Measurements from ENCODE around the gene SIX2.

SIX2 gene

GRCh38 chr2:45033302-45033701 is 24.1 kb upstream of the SIX2 start:
- no peak for DNase-seq (ENCODE audit: low spot score)
- TF ChIP-seq CTCF (conservative IDR thresholded peaks at IDR 0.05; ENCODE audit: low read depth): no peak
- H3K27ac ChIP-seq: no peak overlapping the region
- ChIA-PET POLR2A (ENCODE audit: low non-redundant PET) (no interaction called here), CTCF (no interaction called here)

DNA sequence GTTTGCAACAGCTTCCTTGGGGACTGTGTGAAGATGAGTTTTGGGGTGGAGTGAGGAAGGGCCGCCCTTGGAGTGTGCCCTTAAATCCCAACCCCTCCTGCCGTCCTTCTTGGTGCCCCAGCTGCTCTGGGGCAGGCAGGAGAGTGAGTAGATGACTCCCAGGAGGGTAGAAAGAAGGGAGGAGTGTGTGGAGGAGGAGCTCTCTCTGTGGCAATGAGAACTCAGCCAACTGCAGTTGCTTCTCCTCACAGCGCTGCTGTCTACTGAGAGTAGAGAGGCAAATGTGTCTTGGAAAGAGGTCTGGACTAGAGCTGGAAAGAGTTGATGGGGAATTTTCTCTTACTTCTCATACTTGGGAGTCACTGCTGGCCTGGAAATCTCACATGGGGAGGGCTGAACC is 21.8 kb upstream of the SIX2 start:
- TF ChIP-seq CTCF (conservative IDR thresholded peaks at IDR 0.05; ENCODE audit: low read depth): no peak
- ChIA-PET POLR2A (ENCODE audit: low non-redundant PET) (no interaction called here), CTCF (interaction anchor here (0.7 to 1.4 kb wide), 2 partner anchors 9 to 17 kb away, joined by 3 read pairs; no protein-coding TSS in a partner anchor)
- H3K27ac ChIP-seq: no peak overlapping the region
- no peak for DNase-seq (ENCODE audit: low spot score)

DNA sequence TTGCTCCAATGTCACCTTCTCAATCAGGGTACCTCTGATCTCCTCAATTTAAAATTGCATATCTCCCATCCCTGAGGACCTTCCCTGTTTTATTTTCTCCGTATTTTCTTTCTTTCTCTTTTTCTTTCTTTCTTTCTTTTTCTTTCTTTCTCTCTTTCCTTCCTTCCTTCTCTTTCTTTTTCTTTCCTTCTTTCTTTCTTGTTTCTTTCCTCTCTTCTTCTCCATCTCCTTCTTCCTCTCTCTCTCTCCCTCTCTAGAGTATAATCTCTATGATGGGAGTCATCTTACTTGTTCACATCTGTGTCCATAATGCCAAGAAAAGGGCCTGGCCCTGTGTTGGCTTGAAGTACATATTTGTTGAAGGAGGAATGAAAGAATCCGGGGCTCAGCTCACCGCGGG is 21.3 kb upstream of the SIX2 start:
- no peak for DNase-seq (ENCODE audit: low spot score)
- CTCF ChIA-PET: interaction anchor here (1.4 kb wide), 1 partner anchor 10 kb away, joined by 3 read pairs; no protein-coding TSS in a partner anchor
- no peak overlapping the region for H3K27ac ChIP-seq
- POLR2A ChIA-PET (ENCODE audit: low non-redundant PET): no interaction called here
- TF ChIP-seq CTCF (conservative IDR thresholded peaks at IDR 0.05; ENCODE audit: low read depth): no peak

DNA sequence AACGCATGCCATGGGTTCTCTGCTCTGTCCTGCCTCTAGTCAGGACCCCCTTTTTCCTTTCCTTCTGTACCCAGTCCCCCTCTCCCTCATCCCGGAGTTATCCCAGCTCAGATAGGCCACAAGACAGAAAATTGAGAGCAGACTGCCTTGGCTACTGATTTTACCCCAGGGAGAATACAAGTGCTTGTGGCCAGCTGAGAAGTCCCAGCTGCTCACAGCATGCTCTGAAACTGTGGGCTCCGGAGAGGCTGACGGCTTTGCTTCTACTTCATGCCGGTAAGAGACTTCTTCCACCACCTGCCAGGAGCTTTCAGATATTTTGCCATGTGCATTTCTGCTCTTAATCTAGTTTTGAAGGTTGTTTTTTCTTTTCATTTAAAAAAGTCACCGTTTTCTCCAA is 20.0 kb upstream of the SIX2 start:
- no peak for TF ChIP-seq CTCF (conservative IDR thresholded peaks at IDR 0.05; ENCODE audit: low read depth)
- CTCF ChIA-PET: interaction anchor here (0.7 kb wide), 1 partner anchor 341 kb away, joined by 3 read pairs; no protein-coding TSS in a partner anchor
- no peak overlapping the region for H3K27ac ChIP-seq
- POLR2A ChIA-PET (ENCODE audit: low non-redundant PET): no interaction called here
- DNase-seq (ENCODE audit: low spot score): no peak

DNA sequence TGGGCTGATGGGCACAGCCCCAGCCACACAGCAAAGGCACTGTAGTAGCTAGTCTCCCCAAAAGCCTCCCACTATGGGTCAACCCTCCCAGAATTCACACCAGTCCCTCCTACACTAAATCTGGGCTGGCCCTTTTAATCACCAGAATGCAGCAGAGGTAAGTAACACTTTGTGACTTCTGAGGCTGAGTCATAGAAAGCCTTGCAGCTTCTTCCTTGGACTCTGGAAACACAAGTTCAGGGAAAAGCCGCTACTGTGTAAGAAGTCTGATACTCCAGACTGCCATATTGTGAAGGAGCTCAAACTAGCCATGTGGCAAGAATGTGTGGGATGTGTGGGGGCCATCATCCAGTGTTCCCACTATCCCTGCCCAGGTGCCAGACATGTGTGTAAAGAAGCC is 19.0 kb upstream of the SIX2 start:
- ChIA-PET CTCF (interaction anchor here (0.8 kb wide), 1 partner anchor 15 kb away, joined by 3 read pairs; no protein-coding TSS in a partner anchor), POLR2A (ENCODE audit: low non-redundant PET) (no interaction called here)
- DNase-seq (ENCODE audit: low spot score): no peak
- no peak for TF ChIP-seq CTCF (conservative IDR thresholded peaks at IDR 0.05; ENCODE audit: low read depth)
- no peak overlapping the region for H3K27ac ChIP-seq

DNA sequence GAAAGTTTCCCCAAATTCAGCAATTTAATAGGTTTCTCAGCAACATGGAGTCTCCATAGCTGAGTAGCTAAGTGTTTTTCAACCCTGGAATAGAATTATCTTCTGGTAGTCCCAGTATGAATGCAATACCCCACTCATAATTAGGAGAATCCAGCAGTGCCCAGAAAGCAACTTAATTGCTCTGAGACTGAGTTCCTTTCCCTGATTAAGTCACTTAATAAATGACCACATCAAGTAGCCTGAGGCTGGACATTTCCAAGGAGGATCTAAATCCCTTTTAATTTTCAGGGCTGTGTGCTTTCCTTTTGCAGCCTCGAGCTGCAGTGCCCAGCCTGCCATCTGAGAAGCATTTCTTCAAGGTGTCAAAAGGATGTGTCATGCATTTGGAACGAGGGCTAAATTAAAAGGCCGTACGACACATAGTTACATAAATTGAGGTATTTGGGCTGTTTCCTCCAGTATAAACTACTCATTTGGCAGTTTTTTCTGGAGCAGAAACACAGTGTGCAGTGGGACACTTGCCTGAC is 17.7 kb upstream of the SIX2 start:
- POLR2A ChIA-PET (ENCODE audit: low non-redundant PET): no interaction called here
- no peak overlapping the region for H3K27ac ChIP-seq
- no peak for DNase-seq (ENCODE audit: low spot score)
- TF ChIP-seq CTCF (conservative IDR thresholded peaks at IDR 0.05; ENCODE audit: low read depth): no peak
- CTCF ChIA-PET: interaction anchor here (0.6 kb wide), 1 partner anchor 14 kb away, joined by 5 read pairs; no protein-coding TSS in a partner anchor

Measured in RWPE1 (cell line).